ENCODE measurements around the gene ACTMAP.

Gene ACTMAP

GRCh38 chr19:40721936-40722661 is 28.2 kb downstream of the ACTMAP start:
- ChIA-PET POLR2A (ENCODE audit: low non-redundant PET) (no interaction called here), CTCF (interaction anchor here (0.7 kb wide), 1 partner anchor 30 kb away, joined by 3 read pairs; no protein-coding TSS in a partner anchor)
- H3K27ac ChIP-seq = peak overlapping the region; percentile 100
- TF ChIP-seq, protein P1, sequence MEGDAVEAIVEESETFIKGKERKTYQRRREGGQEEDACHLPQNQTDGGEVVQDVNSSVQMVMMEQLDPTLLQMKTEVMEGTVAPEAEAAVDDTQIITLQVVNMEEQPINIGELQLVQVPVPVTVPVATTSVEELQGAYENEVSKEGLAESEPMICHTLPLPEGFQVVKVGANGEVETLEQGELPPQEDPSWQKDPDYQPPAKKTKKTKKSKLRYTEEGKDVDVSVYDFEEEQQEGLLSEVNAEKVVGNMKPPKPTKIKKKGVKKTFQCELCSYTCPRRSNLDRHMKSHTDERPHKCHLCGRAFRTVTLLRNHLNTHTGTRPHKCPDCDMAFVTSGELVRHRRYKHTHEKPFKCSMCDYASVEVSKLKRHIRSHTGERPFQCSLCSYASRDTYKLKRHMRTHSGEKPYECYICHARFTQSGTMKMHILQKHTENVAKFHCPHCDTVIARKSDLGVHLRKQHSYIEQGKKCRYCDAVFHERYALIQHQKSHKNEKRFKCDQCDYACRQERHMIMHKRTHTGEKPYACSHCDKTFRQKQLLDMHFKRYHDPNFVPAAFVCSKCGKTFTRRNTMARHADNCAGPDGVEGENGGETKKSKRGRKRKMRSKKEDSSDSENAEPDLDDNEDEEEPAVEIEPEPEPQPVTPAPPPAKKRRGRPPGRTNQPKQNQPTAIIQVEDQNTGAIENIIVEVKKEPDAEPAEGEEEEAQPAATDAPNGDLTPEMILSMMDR (conservative IDR thresholded peaks at IDR 0.05; ENCODE audit: low read depth) = no peak
- DNase-seq (ENCODE audit: low spot score) = peak; percentile 49

GRCh38 chr19:40721140-40721486 is 29.2 kb downstream of the ACTMAP start:
- ChIA-PET POLR2A (ENCODE audit: low non-redundant PET) (interaction anchor here (0.7 kb wide), 1 partner anchor 53 kb away, joined by 3 read pairs; no protein-coding TSS in a partner anchor), CTCF (interaction anchor here (0.7 to 0.8 kb wide), 2 partner anchors 31 to 86 kb away, joined by 3 to 4 read pairs; no protein-coding TSS in a partner anchor)
- H3K27ac ChIP-seq = peak overlapping the region; percentile 100
- TF ChIP-seq, protein P1 (conservative IDR thresholded peaks at IDR 0.05; ENCODE audit: low read depth) = no peak
- no peak for DNase-seq (ENCODE audit: low spot score)

DNA sequence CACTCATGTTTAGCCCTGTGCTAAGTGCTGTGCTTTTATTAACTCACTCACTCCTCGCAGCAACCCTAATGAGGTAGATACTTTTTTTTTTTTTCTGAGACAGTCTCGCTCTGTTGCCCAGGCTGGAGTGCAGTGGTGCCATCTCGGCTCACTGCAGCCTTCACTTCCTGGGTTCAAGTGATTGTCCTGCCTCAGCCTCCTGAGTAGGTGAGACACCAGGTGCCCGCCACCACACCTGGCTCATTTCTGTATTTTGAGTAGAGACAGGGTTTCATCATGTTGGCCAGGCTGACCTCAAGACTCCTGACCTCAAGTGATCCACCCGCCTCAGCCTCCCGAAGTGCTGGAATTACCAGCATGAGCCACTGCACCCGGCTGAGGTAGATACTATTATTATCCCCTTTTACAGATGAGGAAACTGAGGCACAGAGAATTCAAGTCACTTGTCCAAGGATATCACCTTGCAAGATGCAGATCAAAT is 30.8 kb downstream of the ACTMAP start:
- no peak for DNase-seq (ENCODE audit: low spot score)
- H3K27ac ChIP-seq = peak overlapping the region; percentile 100
- ChIA-PET POLR2A (ENCODE audit: low non-redundant PET) (interaction anchor here (1.1 kb wide), 1 partner anchor 31 kb away, joined by 4 read pairs; the partner anchor contains the start of genes ACTMAP and SNRPA), CTCF (interaction anchor here (0.6 to 1.0 kb wide), 3 partner anchors 17 to 1322 kb away, joined by 3 to 4 read pairs (median 3); no protein-coding TSS in a partner anchor)
- TF ChIP-seq, protein P1 (conservative IDR thresholded peaks at IDR 0.05; ENCODE audit: low read depth) = no peak

- CTCF ChIA-PET = interaction anchor here (0.6 to 1.0 kb wide), 3 partner anchors 16 to 1322 kb away, joined by 3 to 4 read pairs (median 3); no protein-coding TSS in a partner anchor
- TF ChIP-seq, protein P1 (conservative IDR thresholded peaks at IDR 0.05; ENCODE audit: low read depth) = no peak
Observed at GRCh38 chr19:40718774-40719391, 31.4 kb downstream of the ACTMAP start.

DNA sequence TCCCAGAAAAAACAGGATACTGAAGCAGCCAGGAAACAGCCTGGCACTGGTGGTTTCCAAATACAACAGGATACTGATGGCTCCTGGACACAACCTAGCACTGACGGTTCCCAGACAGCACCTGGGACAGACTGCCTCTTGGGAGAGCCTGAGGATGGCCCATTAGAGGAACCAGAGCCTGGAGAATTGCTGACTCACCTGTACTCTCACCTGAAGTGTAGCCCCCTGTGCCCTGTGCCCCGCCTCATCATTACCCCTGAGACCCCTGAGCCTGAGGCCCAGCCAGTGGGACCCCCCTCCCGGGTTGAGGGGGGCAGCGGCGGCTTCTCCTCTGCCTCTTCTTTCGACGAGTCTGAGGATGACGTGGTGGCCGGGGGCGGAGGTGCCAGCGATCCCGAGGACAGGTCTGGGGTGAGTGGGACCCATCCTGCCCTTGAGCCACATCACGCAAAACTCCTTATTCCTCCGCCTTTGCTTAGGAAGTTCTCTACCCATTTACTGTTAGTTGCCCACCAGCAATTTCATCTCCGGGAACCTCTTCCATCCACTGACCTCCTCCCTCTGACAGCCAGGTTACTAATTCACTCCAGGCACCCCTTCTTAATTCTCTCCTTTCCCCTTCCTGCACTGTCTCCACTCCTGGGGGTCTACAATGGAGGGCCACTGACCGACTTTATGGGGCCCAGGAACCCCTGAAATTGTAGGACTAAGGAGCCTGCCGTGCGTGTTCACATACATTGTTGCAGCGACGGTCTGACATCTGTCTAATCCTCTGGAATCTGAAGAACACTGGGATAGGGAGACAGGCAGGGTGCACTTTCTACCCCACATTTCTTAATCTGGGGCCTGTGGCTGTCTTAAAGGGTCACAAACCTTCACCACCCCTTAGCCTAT is 32.1 kb downstream of the ACTMAP start:
- TF ChIP-seq, protein P1 (conservative IDR thresholded peaks at IDR 0.05; ENCODE audit: low read depth) = no peak
- DNase-seq (ENCODE audit: low spot score) = peak; percentile 26
- ChIA-PET POLR2A (ENCODE audit: low non-redundant PET) (interaction anchor here (0.9 to 1.1 kb wide), 2 partner anchors 32 to 34 kb away, joined by 3 to 4 read pairs; partner anchors contain the start of genes ACTMAP and SNRPA), CTCF (interaction anchor here (1.0 kb wide), 2 partner anchors 15 to 1321 kb away, joined by 3 to 4 read pairs; no protein-coding TSS in a partner anchor)
- peak overlapping the region; percentile 100 for H3K27ac ChIP-seq

More at GRCh38 chr19:40718774-40719391, 31.4 kb downstream of the ACTMAP start:
- POLR2A ChIA-PET (ENCODE audit: low non-redundant PET) = interaction anchor here (1.1 kb wide), 1 partner anchor 32 kb away, joined by 4 read pairs; the partner anchor contains the start of genes ACTMAP and SNRPA
- peak overlapping the region; percentile 100 for H3K27ac ChIP-seq
- peak; percentile 87 for DNase-seq (ENCODE audit: low spot score)
